Measurements from ENCODE around the gene TRMT112.

TRMT112 gene

DNA sequence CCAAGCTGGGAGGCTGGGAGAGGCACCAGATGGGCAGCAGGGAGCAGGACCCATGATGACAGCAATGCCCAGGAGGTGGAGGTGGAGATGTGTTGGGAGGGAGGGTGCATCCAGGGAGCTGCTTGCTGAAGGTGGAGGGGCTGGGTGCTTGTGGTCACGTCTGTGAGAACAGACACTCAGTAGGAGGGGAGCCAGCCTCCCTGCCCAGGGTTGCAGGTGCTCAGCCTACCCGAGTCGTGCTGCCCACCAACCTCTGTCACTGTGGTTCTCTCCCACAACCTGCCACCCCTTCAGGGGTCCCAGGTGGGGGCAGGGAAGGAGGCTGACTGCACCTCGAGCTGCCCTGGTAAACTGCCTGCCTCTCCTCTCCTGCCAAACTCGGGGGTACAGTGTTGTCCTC, 6.0 kb upstream of the TRMT112 start:
- CTCF ChIA-PET, result interaction anchor here (1.1 to 1.7 kb wide), 2 partner anchors 8 to 32 kb away, joined by 4 to 7 read pairs; no protein-coding TSS in a partner anchor

DNA sequence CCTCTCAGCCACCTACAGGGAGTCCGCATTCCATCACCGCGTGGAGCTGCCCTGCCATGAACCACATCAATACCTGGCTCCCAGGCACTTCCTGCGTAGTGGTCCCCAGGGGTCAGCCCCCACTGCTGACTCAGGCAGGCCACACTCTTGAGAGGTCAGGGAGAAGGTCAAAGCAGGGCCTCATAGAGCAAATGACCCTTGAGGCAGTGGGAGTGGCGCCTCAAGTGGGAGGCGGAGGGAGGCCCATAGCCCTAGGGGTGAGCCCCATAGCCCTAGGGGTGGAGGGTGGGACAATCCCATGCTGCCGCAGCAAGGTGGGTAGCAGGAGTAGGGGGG, 5.5 kb upstream of the TRMT112 start:
- DNase-seq (ENCODE audit: extremely low spot score), result no peak
- POLR2A ChIA-PET, result interaction anchor here (1.8 kb wide), 1 partner anchor 9 kb away, joined by 5 read pairs; no protein-coding TSS in a partner anchor
- CTCF ChIA-PET, result interaction anchor here (1.1 to 1.7 kb wide), 2 partner anchors 9 to 32 kb away, joined by 4 to 7 read pairs; no protein-coding TSS in a partner anchor
- TF ChIP-seq FOXM1 (IDR thresholded peaks at IDR 0.05; ENCODE audit: borderline replicate concordance) (no peak), HDGF (IDR thresholded peaks at IDR 0.05; ENCODE audit: borderline replicate concordance) (no peak), LEF1 (IDR thresholded peaks at IDR 0.05; ENCODE audit: borderline replicate concordance) (no peak), FOXA1 (IDR thresholded peaks at IDR 0.05) (no peak), ELF4 (IDR thresholded peaks at IDR 0.05) (no peak), SP1 (IDR thresholded peaks at IDR 0.05) (no peak), BHLHE40 (IDR thresholded peaks at IDR 0.05; ENCODE audit: borderline replicate concordance) (no peak)

More for the DNA sequence above, 6.0 kb upstream of the TRMT112 start:
- no peak for DNase-seq (ENCODE audit: extremely low spot score)
- POLR2A ChIA-PET, result interaction anchor here (1.8 kb wide), 1 partner anchor 8 kb away, joined by 5 read pairs; no protein-coding TSS in a partner anchor
- TF ChIP-seq SUZ12 (IDR thresholded peaks at IDR 0.05), result no peak
- no peak for TF ChIP-seq HDGF (IDR thresholded peaks at IDR 0.05; ENCODE audit: borderline replicate concordance)
- no peak for TF ChIP-seq CTBP1 (IDR thresholded peaks at IDR 0.05; ENCODE audit: borderline replicate concordance)
- TF ChIP-seq FOXM1 (IDR thresholded peaks at IDR 0.05; ENCODE audit: borderline replicate concordance), result no peak
- TF ChIP-seq ELF4 (IDR thresholded peaks at IDR 0.05), result no peak
- no peak for TF ChIP-seq TARDBP (IDR thresholded peaks at IDR 0.05)
- TF ChIP-seq FOXK2 (IDR thresholded peaks at IDR 0.05), result no peak
- TF ChIP-seq NFRKB (IDR thresholded peaks at IDR 0.05), result no peak
- TF ChIP-seq SP1 (IDR thresholded peaks at IDR 0.05), result no peak
- no peak for TF ChIP-seq BHLHE40 (IDR thresholded peaks at IDR 0.05; ENCODE audit: borderline replicate concordance)
- no peak for TF ChIP-seq ARNT (IDR thresholded peaks at IDR 0.05)
- TF ChIP-seq, protein P1, sequence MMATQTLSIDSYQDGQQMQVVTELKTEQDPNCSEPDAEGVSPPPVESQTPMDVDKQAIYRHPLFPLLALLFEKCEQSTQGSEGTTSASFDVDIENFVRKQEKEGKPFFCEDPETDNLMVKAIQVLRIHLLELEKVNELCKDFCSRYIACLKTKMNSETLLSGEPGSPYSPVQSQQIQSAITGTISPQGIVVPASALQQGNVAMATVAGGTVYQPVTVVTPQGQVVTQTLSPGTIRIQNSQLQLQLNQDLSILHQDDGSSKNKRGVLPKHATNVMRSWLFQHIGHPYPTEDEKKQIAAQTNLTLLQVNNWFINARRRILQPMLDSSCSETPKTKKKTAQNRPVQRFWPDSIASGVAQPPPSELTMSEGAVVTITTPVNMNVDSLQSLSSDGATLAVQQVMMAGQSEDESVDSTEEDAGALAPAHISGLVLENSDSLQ (IDR thresholded peaks at IDR 0.05), result no peak
- no peak for TF ChIP-seq LEF1 (IDR thresholded peaks at IDR 0.05; ENCODE audit: borderline replicate concordance)

DNA sequence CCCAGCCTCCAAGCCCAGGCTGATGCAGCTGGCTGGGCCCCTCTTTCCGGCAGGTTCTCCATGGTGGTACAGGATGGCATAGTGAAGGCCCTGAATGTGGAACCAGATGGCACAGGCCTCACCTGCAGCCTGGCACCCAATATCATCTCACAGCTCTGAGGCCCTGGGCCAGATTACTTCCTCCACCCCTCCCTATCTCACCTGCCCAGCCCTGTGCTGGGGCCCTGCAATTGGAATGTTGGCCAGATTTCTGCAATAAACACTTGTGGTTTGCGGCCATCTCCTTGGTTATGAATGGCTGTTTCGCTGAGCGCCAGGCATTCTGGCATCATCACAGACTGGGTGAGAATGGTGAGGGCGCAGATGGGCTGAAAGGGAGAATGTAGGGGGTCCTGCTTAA, 4.2 kb upstream of the TRMT112 start:
- ChIA-PET CTCF (no interaction called here), POLR2A (no interaction called here)
- no peak for DNase-seq (ENCODE audit: extremely low spot score)
- TF ChIP-seq NFRKB (IDR thresholded peaks at IDR 0.05) (no peak), ELF4 (IDR thresholded peaks at IDR 0.05) (no peak), SP1 (IDR thresholded peaks at IDR 0.05) (no peak), TARDBP (IDR thresholded peaks at IDR 0.05) (no peak), HDGF (IDR thresholded peaks at IDR 0.05; ENCODE audit: borderline replicate concordance) (no peak), L3MBTL2 (conservative IDR thresholded peaks at IDR 0.05) (no peak), ZNF384 (IDR thresholded peaks at IDR 0.05) (no peak)

DNA sequence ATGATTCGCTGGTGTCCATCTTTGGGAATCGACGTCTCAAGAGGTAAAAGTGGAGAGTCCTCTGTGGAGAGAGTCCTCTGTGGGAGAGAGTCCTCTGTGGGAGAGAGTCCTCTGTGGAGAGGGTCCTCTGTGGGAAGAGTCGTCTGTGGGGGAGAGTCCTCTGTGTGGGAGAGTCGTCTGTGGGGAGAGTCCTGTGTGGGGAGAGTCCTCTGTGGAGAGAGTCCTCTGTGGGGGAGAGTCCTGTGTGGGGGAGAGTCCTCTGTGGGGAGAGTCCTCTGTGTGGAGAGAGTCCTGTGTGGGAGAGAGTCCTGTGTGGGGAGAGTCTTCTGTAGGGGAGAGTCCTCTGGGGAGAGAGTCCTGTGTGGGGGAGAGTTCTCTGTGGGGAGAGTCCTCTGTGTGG, 3.7 kb upstream of the TRMT112 start:
- POLR2A ChIA-PET, result no interaction called here
- CTCF ChIA-PET, result no interaction called here
- TF ChIP-seq, protein P1 (IDR thresholded peaks at IDR 0.05), result no peak
- no peak for TF ChIP-seq ELF4 (IDR thresholded peaks at IDR 0.05)
- no peak for DNase-seq (ENCODE audit: extremely low spot score)

DNA sequence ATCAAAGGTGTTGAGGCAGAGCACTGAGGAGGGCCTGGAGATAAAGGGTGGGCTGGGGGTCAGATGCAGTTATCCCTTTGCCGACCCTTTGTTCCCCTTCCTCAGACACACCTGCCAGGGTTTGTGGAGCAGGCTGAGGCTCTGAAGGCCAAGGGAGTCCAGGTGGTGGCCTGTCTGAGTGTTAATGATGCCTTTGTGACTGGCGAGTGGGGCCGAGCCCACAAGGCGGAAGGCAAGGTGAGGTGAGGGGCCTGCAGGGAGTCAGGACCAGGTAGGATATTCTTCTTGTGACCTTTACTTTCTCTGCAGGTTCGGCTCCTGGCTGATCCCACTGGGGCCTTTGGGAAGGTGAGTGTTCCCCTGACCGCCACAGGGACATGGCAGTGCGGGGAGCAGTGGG, 3.2 kb upstream of the TRMT112 start:
- ChIA-PET CTCF (no interaction called here), POLR2A (no interaction called here)
- TF ChIP-seq L3MBTL2 (conservative IDR thresholded peaks at IDR 0.05) (no peak), SUZ12 (IDR thresholded peaks at IDR 0.05) (no peak), FOXK2 (IDR thresholded peaks at IDR 0.05) (no peak), CTBP1 (IDR thresholded peaks at IDR 0.05; ENCODE audit: borderline replicate concordance) (no peak), ZNF384 (IDR thresholded peaks at IDR 0.05) (no peak), SP1 (IDR thresholded peaks at IDR 0.05) (no peak), BHLHE40 (IDR thresholded peaks at IDR 0.05; ENCODE audit: borderline replicate concordance) (no peak), LEF1 (IDR thresholded peaks at IDR 0.05; ENCODE audit: borderline replicate concordance) (no peak), ELF4 (IDR thresholded peaks at IDR 0.05) (no peak), FOXM1 (IDR thresholded peaks at IDR 0.05; ENCODE audit: borderline replicate concordance) (no peak), ARNT (IDR thresholded peaks at IDR 0.05) (no peak)
- TF ChIP-seq, protein P1 (IDR thresholded peaks at IDR 0.05), result no peak
- no peak for DNase-seq (ENCODE audit: extremely low spot score)

DNA sequence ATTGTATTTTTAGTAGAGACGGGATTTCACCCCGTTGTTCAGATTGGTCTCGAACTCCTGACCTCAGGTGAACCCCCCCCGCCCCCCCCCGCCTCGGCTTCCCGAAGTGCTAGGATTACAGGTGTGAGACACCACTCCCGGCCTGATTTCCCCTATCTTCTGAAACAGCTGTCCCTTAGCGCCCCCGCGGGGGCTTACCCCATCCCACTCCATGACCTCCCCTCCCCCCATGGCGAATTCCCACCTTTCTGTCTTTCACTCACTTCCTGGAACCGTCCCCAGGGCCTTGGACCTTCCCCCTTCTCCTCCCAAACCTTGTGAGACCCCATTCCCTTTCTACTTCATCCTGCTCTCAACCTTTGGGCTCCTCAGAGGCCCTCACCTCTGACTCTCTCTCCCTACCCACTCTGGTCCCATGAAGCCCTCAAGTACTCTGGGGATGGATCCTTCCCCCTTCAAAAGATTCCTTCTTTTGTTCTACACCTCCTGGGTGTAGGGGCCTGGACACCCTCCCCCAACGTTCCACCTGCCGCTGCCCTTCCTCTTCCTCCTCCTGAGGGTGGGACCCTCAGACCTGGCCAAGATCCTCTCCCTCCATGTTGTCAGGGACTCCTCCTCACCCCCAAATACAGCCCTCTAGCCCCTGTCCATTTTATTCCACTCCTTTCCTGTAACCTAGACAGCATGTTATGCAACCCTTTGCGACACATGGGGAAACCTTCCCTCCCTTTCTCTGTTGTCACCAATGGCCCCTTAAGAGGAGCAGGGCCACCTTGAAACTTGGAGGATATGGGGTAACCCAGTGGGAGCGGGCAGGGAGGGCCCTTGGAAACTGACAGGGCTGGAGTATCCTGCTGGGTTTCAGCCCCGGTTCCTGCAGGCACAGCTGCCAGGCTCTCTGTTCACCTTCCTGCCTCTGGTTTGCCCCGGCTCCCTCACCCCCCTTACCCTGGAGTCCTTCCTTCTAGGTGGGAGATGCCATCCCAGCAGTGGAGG, 1.7 kb upstream of the TRMT112 start:
- CTCF ChIA-PET, result interaction anchor here (2.0 kb wide), 2 partner anchors 12 to 15 kb away, joined by 13 to 17 read pairs; partner anchors contain the start of gene ESRRA
- no peak for TF ChIP-seq FOXA1 (IDR thresholded peaks at IDR 0.05)
- no peak for TF ChIP-seq FOXM1 (IDR thresholded peaks at IDR 0.05; ENCODE audit: borderline replicate concordance)
- no peak for TF ChIP-seq LEF1 (IDR thresholded peaks at IDR 0.05; ENCODE audit: borderline replicate concordance)
- TF ChIP-seq SUZ12 (IDR thresholded peaks at IDR 0.05), result no peak
- no peak for TF ChIP-seq FOXK2 (IDR thresholded peaks at IDR 0.05)
- no peak for TF ChIP-seq ZNF384 (IDR thresholded peaks at IDR 0.05)
- TF ChIP-seq, protein P1 (IDR thresholded peaks at IDR 0.05), result no peak
- no peak for TF ChIP-seq SP1 (IDR thresholded peaks at IDR 0.05)
- no peak for TF ChIP-seq CTBP1 (IDR thresholded peaks at IDR 0.05; ENCODE audit: borderline replicate concordance)
- no peak for TF ChIP-seq HDGF (IDR thresholded peaks at IDR 0.05; ENCODE audit: borderline replicate concordance)
- no peak for TF ChIP-seq L3MBTL2 (conservative IDR thresholded peaks at IDR 0.05)
- no peak for TF ChIP-seq TARDBP (IDR thresholded peaks at IDR 0.05)
- TF ChIP-seq ARNT (IDR thresholded peaks at IDR 0.05), result no peak
- no peak for TF ChIP-seq ELF4 (IDR thresholded peaks at IDR 0.05)
- TF ChIP-seq BHLHE40 (IDR thresholded peaks at IDR 0.05; ENCODE audit: borderline replicate concordance), result no peak
- TF ChIP-seq NFRKB (IDR thresholded peaks at IDR 0.05), result no peak
- DNase-seq (ENCODE audit: extremely low spot score), result no peak
- POLR2A ChIA-PET, result interaction anchor here (1.9 to 3.8 kb wide), 6 partner anchors 12 to 75 kb away, joined by 8 to 70 read pairs (median 48); partner anchors contain the start of gene ESRRA
